Right lobe of liver (tissue), 4 donors: ENCODE measurements around the gene MCF2L2.

ENCODE experiments used
- POLR2A ChIP-seq: fragments of 450-650 bp; IDR thresholded peaks from one replicate; pipeline ENCODE4 v1.6.1; 2017; ENCODE audit warnings: antibody characterized with exemption, mild to moderate bottlenecking
- TF ChIP-seq, protein P1 (sequence below), 4 donors: fragments of 200-600 bp in 3 of 4; fragments of 450-650 bp in 1 of 4; IDR thresholded peaks; one replicate each; pipeline versions ENCODE4 v1.5.1 to v1.8.0; 2016 to 2022; ENCODE audit warnings: antibody characterized with exemption in 4 of 4, mild to moderate bottlenecking in 2 of 4
- donor health status: DM: no; HTN: no; CAD: no.
- donor health status: DM: no; HTN: no; CAD: no.
- donor health status: DM: no; HTN: yes; CAD: no.

DNA sequence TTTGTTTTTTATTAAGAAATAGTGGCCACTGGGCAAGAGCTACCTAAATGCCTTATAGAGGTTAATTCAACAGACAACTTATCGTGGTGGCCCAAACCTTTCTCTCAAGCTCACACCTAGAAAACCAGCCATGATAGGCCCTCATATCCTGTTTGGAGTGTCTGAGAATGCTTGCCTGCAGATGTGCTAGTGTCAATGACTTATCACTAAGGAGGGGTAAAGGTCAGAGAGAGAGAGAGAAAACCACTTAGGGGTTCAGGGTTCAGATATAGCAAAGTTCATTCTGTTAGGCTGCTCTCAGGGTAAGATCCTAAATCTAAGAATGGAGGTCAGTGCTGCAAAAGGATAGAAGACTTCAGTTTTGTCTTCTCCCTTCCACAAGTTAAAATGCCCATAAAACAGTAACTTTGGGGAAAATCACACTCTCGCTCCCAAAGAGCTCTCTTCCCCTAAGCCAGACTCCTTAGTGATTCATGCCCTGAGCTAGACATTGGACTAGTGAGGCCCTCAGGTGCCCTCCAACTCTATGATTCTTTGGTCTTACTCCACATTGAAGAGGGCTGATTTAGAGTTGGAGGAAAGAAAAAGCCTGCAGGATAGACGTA lies 205.7 kb downstream of the MCF2L2 start:
- TF ChIP-seq, protein P1, sequence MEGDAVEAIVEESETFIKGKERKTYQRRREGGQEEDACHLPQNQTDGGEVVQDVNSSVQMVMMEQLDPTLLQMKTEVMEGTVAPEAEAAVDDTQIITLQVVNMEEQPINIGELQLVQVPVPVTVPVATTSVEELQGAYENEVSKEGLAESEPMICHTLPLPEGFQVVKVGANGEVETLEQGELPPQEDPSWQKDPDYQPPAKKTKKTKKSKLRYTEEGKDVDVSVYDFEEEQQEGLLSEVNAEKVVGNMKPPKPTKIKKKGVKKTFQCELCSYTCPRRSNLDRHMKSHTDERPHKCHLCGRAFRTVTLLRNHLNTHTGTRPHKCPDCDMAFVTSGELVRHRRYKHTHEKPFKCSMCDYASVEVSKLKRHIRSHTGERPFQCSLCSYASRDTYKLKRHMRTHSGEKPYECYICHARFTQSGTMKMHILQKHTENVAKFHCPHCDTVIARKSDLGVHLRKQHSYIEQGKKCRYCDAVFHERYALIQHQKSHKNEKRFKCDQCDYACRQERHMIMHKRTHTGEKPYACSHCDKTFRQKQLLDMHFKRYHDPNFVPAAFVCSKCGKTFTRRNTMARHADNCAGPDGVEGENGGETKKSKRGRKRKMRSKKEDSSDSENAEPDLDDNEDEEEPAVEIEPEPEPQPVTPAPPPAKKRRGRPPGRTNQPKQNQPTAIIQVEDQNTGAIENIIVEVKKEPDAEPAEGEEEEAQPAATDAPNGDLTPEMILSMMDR (IDR thresholded peaks at IDR 0.05), result no peak
- TF ChIP-seq POLR2A, result no peak
